Fibroblast of lung (primary cell): ENCODE measurements around the gene MYO5B.

Experiments
- CTCF ChIP-seq, 2 donors: IDR thresholded peaks in 1 of 2; conservative IDR thresholded peaks in 1 of 2; 1 replicate in 1 of 2; 2 replicates in 1 of 2; pipeline ENCODE4 v1.5.1; 2011 to 2012; ENCODE audit warnings: low read length in 2 of 2, control low read depth in 1 of 2, inconsistent platforms in 1 of 2, low read depth in 1 of 2, mild to moderate bottlenecking in 1 of 2
- EZH2 ChIP-seq: IDR thresholded peaks from 2 replicates; pipeline ENCODE4 v1.5.1; 2012; ENCODE audit warnings: low read length, control low read depth, mild to moderate bottlenecking; ENCODE audit errors: missing control alignments

GRCh38 chr18:50192995-50193795 lies 1.8 kb downstream of the MYO5B start:
- TF ChIP-seq CTCF (conservative IDR thresholded peaks at IDR 0.05 in 1 of 2, IDR thresholded peaks at IDR 0.05 in 1 of 2; ENCODE audit: low read depth in 1 of 2, low read length in 2 of 2) (no peak), EZH2 (no peak)
